Thyroid gland (tissue), 4 donors: ENCODE results near the gene TSPAN9. TPM values are rescaled to one million over a fixed set of nuclear protein-coding genes. Genes with fewer than 3 reads are reported as not detected.

ENCODE experiments used
- DNase-seq, 2 donors: peaks; one replicate each; pipeline ENCODE4 v3.0.0-alpha.2; 2019
- H3K27ac ChIP-seq, 3 donors: fragments of 200-600 bp; sonication (generic); 1 replicate in 2 of 3; 2 replicates in 1 of 3; pipeline ENCODE4 v1.5.1; 2016 to 2019; ENCODE audit warnings: mild to moderate bottlenecking in 1 of 3, moderate library complexity in 1 of 3
- H3K27me3 ChIP-seq: fragments of 200-600 bp; sonication (generic); one replicate; pipeline ENCODE4 v1.5.1; 2019
- H3K36me3 ChIP-seq, 2 donors: fragments of 200-600 bp; sonication (generic); one replicate each; pipeline ENCODE4 v1.5.1; 2016 to 2019
- H3K4me1 ChIP-seq, 2 donors: fragments of 200-600 bp; sonication (generic); one replicate each; pipeline ENCODE4 v1.5.1; 2017 to 2019
- H3K4me3 ChIP-seq, 3 donors: fragments of 200-600 bp; sonication (generic); replicated peaks in 1 of 3; 1 replicate in 2 of 3; 2 replicates in 1 of 3; pipeline ENCODE4 v1.5.1; 2016; ENCODE audit warnings: mild to moderate bottlenecking in 1 of 3
- H3K9me3 ChIP-seq: fragments of 200-600 bp; sonication (generic); one replicate; pipeline ENCODE4 v1.5.1; 2017
- POLR2A ChIP-seq, 2 donors: fragments of 450-650 bp; IDR thresholded peaks; one replicate each; pipeline ENCODE4 v1.6.1; 2017; ENCODE audit warnings: antibody characterized with exemption in 2 of 2, mild to moderate bottlenecking in 2 of 2, moderate library complexity in 1 of 2
- WGBS, 2 donors: methylation state at CpG; one replicate each; pipeline ENCODE4 v1.1.5; 2017; 5-methylcytosine and 5-hydroxymethylcytosine counted together
- intact Hi-C: fragments of 100-400 bp; cut with DNase I; formaldehyde crosslinking; loops from one replicate; pipeline ENCODE4 v1.15.1; 2023
- total RNA-seq, 4 donors: library from RNA; depleted of rRNA; stranded (reverse); fragments of >200 nt; gene quantifications; one replicate each; pipeline ENCODE4 v1.2.3, GENCODE V29; 2016
- TF ChIP-seq, protein P1 (sequence below), 6 experiments: fragments of 200-600 bp in 3 of 6; fragments of 450-650 bp in 3 of 6; sonication (generic) in 3 of 6; IDR thresholded peaks; one replicate each; pipeline ENCODE4 v1.5.1; 2016 to 2019; ENCODE audit warnings: antibody characterized with exemption in 6 of 6, mild to moderate bottlenecking in 2 of 6, inconsistent platforms in 1 of 6, moderate library complexity in 1 of 6

Gene TSPAN9
- total RNA-seq, 4 donors from 2014 or later: 26.9 to 47.5 (median 33.2) TPM

DNA sequence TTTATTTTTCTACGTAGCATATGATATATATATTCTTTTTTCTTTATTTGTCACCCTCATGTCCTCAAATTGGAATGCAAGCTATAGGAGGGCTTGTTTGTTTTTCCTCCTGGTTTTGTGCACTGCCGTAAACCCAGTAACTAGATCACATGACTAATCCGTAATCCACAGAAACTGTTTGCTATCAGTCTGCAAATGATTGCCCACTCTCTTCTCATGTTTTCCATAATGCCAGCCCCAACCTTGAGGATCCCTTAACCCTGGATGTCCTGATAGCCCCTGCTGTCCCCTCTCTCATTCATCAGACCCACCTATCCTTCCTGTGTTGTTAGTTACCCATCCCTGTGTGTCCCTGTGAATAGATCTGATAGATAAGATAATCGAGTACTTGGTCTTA, 94.0 kb downstream of the TSPAN9 start:
- intact Hi-C loops: no loop called here
- H3K36me3 ChIP-seq: no peaks in the 10 kb centered on the region
- no peak for TF ChIP-seq POLR2A (IDR thresholded peaks at IDR 0.05)
- TF ChIP-seq, protein P1, sequence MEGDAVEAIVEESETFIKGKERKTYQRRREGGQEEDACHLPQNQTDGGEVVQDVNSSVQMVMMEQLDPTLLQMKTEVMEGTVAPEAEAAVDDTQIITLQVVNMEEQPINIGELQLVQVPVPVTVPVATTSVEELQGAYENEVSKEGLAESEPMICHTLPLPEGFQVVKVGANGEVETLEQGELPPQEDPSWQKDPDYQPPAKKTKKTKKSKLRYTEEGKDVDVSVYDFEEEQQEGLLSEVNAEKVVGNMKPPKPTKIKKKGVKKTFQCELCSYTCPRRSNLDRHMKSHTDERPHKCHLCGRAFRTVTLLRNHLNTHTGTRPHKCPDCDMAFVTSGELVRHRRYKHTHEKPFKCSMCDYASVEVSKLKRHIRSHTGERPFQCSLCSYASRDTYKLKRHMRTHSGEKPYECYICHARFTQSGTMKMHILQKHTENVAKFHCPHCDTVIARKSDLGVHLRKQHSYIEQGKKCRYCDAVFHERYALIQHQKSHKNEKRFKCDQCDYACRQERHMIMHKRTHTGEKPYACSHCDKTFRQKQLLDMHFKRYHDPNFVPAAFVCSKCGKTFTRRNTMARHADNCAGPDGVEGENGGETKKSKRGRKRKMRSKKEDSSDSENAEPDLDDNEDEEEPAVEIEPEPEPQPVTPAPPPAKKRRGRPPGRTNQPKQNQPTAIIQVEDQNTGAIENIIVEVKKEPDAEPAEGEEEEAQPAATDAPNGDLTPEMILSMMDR (IDR thresholded peaks at IDR 0.05): no peak
- no peaks in the 10 kb centered on the region for H3K27me3 ChIP-seq
- 57 to 68% methylated on average over 4 of the region's 4 CpGs for WGBS, 2 donors
- H3K4me3 ChIP-seq: no peak overlapping the region
- DNase-seq: no peak
- peaks cover 0 to 11% of the 10 kb centered on the region in 2 donors for H3K4me1 ChIP-seq
- no peaks in the 10 kb centered on the region for H3K9me3 ChIP-seq
- no peak overlapping the region for H3K27ac ChIP-seq

DNA sequence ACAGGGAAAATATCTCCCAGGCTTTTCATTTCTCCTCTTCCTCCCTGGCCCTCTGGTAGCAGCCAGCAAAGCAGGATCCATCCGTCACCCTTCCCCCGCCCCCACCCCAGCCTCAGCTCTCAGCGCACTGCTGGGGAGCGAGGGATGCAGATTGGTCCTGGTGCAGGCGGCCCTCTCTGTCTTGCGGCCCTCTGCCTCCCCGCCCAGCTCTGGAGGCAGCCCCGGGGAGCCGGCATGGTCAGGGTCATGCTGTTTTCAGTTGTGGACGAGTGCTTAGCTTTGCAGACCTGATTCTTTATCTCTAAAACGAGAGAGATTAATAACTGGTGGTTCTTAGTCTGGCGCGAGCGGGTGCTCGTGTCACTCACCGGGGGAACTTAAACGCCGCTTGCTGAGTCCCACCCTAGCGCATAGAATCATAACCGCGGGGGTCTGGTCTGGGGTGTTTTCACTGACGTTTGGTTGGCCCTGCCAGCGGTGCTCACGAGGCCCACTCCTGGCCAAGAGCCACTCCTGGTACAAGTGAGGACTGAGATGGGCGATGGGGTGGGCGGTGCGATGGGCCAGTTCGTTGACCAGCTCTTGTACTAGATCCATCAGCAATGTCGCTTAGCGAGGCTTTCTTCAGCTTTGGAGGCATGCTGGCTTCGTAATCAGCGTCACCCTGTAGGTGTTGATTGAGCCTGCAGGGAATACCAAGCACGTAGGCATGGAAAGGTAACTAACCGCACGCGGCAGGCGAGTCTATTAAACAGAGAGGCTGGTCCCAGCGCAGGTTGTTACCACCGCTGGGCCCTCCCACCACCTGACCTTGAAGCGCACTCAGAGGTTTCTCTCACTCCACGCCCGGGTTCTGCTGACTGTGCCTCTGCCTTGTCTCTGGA, 95.2 kb downstream of the TSPAN9 start:
- intact Hi-C loops: no loop called here
- TF ChIP-seq, protein P1 (IDR thresholded peaks at IDR 0.05): no peak
- TF ChIP-seq POLR2A (IDR thresholded peaks at IDR 0.05): no peak
- Histone ChIP-seq H3K9me3 (no peaks in the 10 kb centered on the region), H3K27me3 (no peaks in the 10 kb centered on the region), H3K27ac (no peak overlapping the region), H3K4me3 (no peak overlapping the region), H3K4me1 (peaks cover 0 to 11% of the 10 kb centered on the region in 2 donors), H3K36me3 (no peaks in the 10 kb centered on the region)
- no peak for DNase-seq
- 83% methylated on average over 41 to 42 of the region's 42 CpGs for WGBS, 2 donors

GRCh38 chr12:3173008-3173553, 95.9 kb downstream of the TSPAN9 start:
- Histone ChIP-seq H3K9me3 (no peaks in the 10 kb centered on the region), H3K27ac (no peak overlapping the region), H3K27me3 (no peaks in the 10 kb centered on the region), H3K36me3 (no peaks in the 10 kb centered on the region), H3K4me1 (peaks cover 0 to 11% of the 10 kb centered on the region in 2 donors), H3K4me3 (no peak overlapping the region)
- intact Hi-C loops: no loop called here
- peak in 1 of 2 donors; percentile 12 for DNase-seq
- TF ChIP-seq, protein P1 (IDR thresholded peaks at IDR 0.05): no peak
- TF ChIP-seq POLR2A (IDR thresholded peaks at IDR 0.05): no peak
- 95 to 97% methylated on average over 12 to 14 of the region's 14 CpGs for WGBS, 2 donors

- no peaks in the 10 kb centered on the region for H3K27me3 ChIP-seq
- TF ChIP-seq POLR2A (IDR thresholded peaks at IDR 0.05): no peak
- TF ChIP-seq, protein P1 (IDR thresholded peaks at IDR 0.05): no peak
- no peak overlapping the region for H3K27ac ChIP-seq
- intact Hi-C loops: no loop called here
- WGBS, 2 donors: 88 to 92% methylated on average over 5 of the region's 5 CpGs
- H3K36me3 ChIP-seq: no peaks in the 10 kb centered on the region
- no peak for DNase-seq
- no peak overlapping the region for H3K4me3 ChIP-seq
- H3K9me3 ChIP-seq: no peaks in the 10 kb centered on the region
- peaks cover 0 to 11% of the 10 kb centered on the region in 2 donors for H3K4me1 ChIP-seq
These were observed 96.7 kb downstream of the TSPAN9 start for GRCh38 chr12:3173912-3174311.

DNA sequence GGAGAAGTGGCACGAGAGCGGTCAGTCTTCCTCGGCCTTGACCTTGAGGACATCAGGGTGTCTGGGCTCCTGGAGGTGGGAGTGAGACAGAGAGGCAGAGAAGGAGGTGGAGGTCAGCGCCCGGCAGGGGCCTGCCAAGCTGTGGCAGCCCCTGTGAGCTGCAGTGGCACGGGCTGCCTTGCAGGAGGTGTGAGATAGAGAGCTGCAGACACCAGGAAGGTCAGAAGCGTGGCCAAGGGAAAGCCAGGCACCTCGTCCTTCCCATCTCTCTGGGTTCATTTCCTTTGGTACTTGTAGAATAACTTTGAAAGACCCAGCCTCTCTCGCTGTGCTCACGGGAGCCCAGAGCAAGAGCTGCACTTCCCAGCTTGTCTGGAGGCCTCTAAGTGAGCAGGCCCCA, 98.1 kb downstream of the TSPAN9 start:
- WGBS, 2 donors: 82 to 84% methylated on average over 10 of the region's 10 CpGs
- Histone ChIP-seq H3K27ac (no peak overlapping the region), H3K27me3 (no peaks in the 10 kb centered on the region), H3K36me3 (no peaks in the 10 kb centered on the region), H3K4me3 (no peak overlapping the region), H3K9me3 (no peaks in the 10 kb centered on the region), H3K4me1 (peaks cover 0 to 11% of the 10 kb centered on the region in 2 donors)
- TF ChIP-seq, protein P1 (IDR thresholded peaks at IDR 0.05): no peak
- no peak for TF ChIP-seq POLR2A (IDR thresholded peaks at IDR 0.05)
- intact Hi-C loops: no loop called here
- DNase-seq: no peak
